Testis (tissue), 2 donors: ENCODE data around the gene OCA2.

Experiments
- CTCF ChIP-seq, 3 experiments: fragments of 450-650 bp in 2 of 3; fragments of 200-600 bp in 1 of 3; sonication (generic) in 1 of 3; IDR thresholded peaks; one replicate each; pipeline ENCODE4 v1.5.1; 2016 to 2019; ENCODE audit warnings: antibody characterized with exemption in 3 of 3, mild to moderate bottlenecking in 2 of 3, moderate library complexity in 1 of 3
- POLR2A ChIP-seq: fragments of 450-650 bp; IDR thresholded peaks from one replicate; pipeline ENCODE4 v1.6.1; 2017; ENCODE audit warnings: antibody characterized with exemption, mild to moderate bottlenecking, moderate library complexity

- TF ChIP-seq POLR2A (no peak), CTCF (IDR thresholded peaks at IDR 0.05) (no peak)
Observed at GRCh38 chr15:28117432-28117990, 18.4 kb upstream of the OCA2 start.
